GM19238 (cell line): ENCODE results near the gene PPP2R5B.

Source experiments
- DNase-seq: peaks from one replicate; pipeline ENCODE4 v3.0.0; 2011; ENCODE audit warnings: low spot score; ENCODE audit not compliant: insufficient read length

PPP2R5B gene

DNA sequence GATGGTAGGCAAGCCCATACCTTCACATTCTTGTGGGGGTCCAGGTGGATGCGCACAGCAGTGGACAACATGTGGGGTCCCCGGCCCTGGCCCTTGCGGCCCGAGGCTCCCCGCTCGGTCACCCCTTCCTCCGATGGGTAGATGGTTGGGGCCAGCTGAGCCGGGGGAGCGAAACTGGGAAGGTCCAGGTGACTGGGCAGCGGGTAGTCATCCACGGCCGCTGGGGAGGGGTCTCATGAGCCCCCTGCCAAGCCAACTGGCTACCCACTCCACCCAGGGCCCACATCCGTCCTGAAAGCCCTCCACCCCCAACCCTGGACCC is 18.2 kb upstream of the PPP2R5B start:
- no peak for DNase-seq

DNA sequence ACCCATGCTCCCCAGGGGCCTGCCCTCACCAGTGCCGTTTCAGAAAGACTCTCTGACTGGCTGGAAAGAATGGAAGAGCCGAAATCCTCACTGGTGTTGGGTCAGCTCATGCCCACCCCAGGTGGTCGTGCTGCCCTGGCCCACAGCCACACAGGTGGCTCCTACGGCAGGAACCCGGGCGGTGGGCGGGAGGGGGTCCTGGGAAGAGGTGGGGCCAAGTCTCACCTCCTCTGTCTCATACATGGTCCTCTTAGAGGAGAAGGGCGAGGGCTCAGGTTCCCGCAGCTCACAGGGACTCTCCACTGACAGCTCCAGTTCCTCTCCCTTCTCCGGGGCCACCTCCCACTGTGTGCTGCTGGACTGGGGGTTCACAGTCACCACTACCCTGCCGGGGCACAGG is 15.7 kb upstream of the PPP2R5B start:
- no peak for DNase-seq

DNA sequence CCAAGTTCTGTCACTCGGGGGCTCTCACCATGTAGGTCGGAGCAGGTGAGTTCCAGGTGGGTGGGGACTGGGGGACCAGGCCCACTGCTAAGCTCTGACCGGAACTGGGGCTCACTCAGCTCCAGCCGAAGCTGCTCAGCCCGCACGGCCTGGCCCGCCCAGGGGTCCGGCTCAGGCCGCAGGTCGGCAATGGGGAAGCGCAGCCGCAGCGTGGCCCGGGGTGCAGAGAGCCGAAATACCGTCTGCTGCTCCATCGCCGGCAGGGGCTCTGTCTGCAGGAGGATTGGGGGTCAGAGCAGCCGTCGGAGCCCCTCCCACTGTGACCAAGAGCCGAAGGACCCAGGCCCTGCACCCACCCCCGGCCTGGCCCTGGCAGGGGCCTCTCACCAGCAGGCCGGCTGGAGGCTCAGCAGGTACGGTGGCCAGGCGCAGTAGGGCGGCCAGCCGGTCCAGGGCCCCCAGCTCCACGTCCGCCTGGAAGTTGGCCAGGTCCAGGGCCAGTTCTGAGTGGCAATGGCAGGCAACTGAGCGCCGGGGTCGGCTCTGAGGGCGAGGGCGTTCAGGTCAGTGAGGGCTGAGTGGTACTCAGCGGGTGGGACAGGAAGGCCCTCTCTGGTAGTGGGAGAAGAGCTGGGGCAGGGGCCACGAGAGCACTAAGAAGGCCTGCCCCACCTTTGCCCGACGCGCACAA is 14.7 kb upstream of the PPP2R5B start:
- no peak for DNase-seq

DNA sequence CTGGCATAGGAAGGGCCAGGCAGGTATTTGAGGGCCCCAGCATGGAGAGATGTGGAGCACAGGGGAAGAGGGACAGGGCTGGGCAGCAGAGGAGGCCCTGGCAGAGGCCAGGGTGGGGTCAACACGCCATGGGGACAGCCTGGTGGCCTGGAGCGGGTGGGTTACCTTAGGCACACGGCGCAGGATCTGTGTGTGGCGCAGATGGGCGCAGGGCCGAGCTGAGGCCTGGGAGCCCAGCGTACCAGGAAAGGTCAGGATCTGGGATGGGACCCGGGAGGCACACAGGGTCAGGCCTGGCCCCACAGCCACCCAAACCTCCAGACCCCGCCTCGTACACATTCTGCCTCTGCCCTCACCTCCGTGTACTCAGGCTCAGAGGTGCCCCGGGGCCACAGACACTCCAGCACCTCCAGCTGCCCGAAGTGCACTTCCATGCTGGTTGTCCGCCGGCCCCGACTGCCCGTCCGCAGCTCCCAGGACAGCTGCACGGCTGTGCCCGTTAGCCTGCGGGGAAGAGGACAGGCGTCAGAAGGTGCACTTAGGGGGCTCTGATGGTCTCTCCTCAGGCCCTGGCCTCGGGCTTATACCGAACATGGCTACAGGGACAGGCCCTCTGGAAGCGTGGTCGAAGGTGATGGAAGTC is 13.9 kb upstream of the PPP2R5B start:
- no peak for DNase-seq

DNA sequence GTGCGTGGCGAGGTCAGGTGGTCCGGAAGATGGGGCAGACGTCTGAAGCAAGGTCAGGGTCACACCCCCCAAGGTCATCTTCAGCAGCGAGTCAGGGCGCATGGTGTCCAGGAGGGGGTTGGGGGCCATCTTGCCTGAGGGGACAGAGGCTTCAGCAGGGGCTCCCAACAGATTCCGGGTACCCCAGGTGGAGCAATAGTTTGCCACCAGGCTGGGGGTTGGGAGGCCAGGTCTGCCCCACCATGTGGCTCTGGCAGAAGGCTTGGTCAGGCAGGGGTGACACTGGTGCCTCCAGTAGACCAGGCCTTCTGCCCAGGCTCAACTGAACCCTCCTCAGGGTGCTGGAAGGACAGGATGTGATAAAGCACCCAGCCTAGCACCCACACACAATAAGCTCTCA is 13.3 kb upstream of the PPP2R5B start:
- DNase-seq: no peak

DNA sequence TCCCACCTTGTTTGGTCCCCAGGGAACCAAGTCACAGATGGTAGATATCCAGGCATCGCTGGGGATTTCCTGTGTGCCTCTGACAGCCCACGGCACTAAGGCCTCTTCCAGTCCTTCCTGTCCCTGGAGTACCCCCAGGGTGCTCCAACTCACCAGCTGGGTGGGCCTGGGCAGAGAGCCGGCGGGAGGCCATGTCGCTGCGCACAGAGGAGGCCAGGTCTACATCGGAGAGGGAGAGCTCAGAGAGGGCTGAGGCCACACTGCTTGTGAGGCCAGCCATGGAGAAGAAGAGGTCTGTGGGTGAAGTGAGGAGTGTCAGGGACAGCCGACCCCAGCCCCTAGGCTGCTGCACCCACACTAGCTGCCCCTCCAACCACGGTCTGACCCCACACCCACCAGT is 12.8 kb upstream of the PPP2R5B start:
- DNase-seq: no peak

DNA sequence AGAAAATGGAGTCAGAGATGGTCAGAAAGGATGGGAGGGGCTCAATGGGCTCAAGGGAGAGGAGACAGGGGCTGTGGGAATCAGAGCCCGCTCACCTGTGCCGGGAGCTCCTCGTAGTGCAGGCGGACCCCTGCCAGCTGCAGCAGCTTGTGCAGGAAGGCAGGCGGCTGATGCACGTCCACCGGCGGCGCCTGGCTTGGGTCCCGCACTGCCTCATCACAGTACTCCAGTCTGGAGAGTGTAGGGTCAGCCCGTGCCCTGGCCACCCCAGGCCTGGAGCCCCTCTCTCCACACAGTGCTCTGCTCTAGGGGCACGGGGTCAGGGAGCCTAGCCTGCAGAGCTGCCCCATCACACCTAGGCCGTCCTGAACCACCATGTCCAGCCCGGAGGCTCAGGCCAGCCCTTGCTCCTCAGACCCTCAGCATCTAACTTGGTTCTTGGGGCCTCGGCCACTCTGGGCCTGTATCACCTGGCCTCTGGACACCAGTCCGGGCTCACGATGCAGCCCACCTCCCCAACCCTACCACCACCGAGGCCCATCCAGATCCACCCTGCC is 11.2 kb upstream of the PPP2R5B start:
- no peak for DNase-seq

DNA sequence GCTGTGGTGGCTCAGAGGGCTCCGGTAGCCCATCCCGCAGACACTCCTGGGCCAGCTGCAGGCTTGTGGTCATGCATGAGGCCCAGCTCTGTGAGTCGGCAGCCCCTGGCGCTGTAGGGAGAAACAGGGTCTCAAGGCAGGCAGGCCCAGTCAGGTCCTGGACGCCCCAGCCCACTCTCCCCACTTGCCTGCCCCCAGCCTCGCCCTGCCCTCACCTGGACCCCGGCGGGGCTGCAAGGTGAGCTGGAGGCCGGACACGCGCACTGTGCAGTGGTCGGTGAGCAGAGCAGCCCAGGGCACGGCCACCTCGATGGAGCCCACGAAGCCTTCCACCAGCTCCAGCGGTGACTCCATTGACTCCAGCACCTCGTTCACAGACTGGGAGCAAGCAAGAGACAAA is 10.4 kb upstream of the PPP2R5B start:
- no peak for DNase-seq

DNA sequence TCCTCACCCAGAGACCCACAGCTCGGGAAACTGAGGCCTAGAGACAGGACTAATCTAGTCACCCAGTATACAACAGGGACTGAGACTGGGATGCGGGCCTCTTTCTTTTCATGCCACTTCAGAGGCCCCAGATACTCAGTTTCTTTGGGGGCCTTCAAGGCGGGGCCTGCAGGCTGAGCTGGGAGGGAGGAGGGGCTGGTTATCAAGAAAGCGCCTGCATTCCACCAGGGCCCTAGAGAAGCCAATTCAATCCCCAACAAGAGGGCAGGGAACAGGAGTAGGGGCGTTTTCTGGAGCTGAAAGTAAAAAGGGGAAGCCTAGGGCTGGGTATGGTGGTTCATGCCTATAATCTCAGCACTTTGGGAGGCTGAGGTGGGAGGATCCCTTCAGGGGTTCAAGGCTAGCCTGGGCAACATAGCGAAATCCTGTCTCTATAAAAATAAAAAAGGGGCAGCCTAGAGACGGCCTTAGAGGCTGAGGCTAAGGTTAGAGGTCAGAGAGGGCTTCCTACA is 9.1 kb upstream of the PPP2R5B start:
- DNase-seq: no peak

DNA sequence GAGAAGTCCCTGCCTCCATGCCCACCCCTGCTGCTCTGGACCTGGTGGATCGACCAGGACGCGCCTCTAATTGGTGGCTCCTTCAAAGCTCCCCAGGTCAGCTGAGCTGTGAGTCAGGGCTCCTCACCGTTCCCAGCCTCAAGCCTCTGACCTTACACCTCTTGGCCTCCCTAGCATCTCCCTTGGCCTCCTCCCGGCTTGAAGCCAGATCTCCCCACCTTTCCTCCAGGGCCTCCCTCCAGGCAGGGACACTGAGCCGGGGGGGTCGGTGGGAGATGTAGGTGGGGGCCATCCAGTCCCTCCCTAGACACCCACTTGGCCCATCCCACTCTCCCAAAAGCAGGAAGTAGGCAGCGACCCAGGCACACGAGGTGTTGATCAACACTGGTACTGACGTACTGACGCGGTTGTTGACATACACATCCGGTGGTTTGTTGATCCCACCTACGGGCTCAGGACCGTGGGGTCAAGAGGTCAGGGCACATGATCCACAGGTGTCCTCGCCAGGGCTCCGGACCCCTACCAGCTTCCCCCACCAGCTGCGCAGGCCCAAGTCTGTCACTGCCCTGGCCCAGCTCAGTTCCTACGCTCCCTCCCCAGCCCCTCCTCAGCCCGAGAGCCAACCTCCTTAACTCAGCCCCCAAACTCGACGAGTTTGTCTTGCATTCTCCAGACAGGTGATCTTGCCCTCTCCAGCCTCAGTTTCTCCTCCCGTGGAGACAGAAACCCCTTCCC is 8.3 kb upstream of the PPP2R5B start:
- peak; percentile 52 for DNase-seq

DNA sequence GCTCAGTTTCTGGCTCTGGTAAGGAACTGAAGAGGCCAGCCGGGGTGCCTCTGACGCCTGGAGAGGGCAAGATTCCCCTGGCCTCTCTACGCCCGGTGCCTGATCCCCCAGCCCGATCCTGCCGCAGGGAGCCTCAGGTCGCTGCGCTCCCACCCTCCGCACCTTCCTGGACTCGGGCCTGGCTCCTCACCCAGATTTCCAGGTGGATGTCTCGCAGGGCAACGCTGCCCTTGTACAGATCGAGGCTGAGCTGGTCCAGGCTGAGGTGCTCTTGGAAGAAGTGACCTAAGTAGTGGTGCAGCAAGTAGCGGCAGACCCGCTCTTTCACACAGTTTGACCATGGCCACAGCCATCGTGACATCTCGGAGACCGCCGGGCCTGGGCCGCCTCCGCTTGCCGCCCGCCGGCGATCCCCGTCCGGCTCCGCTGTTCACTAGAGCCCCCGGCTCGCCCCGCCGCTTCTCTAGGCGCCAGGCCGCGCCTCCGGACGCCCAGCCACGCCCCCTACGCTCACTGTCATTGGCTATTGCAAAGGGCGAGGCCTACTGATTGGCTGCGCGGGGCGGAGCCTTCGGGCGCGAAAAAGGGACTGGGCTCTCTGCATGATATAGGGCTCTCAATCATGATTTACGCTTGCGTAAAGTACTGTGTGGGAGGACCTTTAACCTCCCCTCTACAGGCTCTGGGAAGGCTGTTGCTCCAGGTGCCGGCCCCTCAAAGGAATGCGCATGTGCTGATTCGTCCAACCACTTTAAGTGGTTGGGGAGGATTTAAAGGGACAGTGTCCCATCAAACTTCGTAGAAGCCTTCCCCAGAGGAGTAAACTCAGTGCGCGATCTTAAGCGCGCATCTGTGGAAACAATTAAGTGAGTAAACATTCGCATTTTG is 7.5 kb upstream of the PPP2R5B start, which contains the start of gene ATG2A:
Gene ATG2A (minus strand): TSS at position 435 of the 888 bp plus-strand sequence. CDS start 74 bp downstream, at position 361.
- peak; percentile 98 for DNase-seq

DNA sequence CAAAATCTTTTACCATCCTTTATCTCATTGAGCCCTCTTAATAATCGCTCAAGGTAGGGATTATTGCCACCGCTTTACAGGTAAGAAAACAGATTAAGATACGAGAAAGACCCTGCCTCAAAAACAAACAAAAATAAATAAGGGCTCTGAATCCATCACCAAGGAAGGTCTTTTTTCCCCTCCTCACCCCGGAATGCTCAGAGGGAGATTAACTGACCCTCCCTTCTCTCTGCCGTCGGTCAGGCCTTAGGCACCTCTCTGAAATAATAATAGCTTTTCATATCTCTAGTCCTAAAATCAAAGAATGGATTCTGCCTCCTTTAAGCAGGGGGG is 6.9 kb upstream of the PPP2R5B start:
- DNase-seq: no peak

DNA sequence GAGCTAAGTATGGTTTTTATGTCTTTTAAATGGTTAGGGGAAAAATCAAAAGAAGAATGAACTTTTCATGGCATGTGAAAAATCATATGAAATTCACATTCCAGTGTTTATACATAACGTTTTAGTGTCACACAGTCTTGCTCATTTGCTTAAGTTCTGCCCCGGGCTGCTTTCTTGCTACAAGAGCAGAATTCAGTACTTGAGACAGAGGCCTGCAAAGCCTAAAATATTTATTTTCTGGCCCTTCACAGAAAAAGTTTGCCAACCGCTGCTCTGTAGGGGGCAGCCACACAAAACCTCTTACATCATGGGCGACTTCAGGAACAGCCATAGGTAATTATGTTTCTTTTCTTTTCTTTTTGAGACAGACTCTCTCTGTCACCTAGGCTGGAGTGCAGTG is 6.5 kb upstream of the PPP2R5B start:
- DNase-seq: no peak

DNA sequence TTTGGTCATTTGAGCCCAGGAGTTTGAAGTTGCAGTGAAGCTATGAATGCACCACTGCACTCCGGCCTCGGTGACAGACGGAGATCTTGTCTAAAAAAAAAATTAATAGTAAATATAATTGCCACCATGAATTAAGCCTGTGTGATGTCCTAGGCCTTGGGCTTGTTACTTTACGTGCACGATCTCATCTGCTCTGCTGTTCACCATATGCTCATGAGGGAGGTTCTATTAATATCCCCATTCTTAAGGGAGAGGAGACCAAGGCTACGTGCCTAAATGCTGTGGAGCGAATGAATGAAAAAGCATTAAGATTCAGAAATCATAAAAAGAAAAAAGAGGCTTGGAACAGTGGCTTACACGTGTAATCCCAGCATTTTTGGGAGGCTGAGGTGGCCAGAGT is 4.9 kb upstream of the PPP2R5B start:
- DNase-seq: no peak

DNA sequence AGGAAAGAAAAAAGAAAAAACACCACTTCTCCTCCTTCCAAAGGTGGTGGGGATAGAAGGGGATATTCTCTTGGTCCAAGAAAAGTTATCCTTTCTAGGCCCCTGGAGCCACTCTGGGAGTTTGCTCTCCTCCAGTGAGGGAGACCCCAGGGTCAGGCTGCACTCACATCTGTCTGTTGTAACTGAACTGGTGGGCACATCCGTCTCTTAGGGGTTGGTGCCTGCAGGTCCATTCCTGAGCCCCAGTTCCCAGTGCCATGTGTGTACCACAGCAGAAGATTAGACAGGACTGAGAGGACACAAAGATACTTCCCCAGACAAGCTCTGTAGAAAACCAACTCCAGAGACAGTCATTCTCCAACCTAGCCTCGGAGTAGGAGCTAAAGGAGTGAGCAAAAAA is 4.4 kb upstream of the PPP2R5B start:
- DNase-seq: no peak

DNA sequence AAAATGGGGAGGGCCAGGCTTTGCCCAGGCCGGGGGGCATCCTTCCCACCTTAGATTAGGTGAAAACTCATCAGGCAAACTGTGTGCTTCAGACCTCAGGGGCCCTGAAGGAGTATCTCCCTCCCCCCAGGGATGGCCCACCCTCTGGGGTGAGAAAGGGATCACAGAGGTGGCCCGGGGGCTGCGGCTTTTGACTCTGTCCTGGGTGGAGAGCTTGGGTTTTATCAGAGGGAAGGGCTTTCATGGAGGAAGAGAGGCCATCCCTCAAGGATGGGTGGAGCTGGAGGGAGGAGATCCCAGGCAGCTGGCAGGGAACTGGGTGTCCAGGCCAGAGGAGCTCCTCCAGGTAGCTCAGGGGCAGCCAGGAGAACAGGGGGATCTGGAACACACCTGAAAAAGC is 3.1 kb upstream of the PPP2R5B start:
- no peak for DNase-seq

DNA sequence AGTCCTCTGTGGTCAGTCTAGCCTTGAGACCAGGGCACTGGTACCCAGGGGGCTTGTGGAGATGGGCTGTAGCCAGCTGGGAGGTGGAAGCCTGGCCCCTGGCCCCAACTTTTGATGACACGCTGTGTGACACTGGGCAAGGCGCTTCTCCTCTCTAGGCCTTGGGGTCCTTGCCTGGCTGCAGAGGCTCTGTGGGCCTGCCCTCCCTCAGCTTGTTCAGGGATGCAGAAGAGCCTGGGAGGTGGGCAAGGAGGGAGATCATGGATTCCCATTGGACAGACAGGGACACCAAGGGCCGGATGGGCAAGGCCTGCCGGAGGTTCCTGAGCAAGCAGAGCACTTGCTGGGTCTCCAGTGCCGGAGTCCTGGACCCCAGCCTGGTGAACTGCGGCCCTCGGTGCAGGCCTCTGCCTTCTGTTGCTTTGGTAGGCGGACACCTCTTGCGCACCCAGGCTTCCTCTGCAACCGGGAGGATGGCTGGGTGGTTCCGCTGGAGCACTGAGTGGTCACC is 1.3 kb upstream of the PPP2R5B start:
- DNase-seq: no peak

DNA sequence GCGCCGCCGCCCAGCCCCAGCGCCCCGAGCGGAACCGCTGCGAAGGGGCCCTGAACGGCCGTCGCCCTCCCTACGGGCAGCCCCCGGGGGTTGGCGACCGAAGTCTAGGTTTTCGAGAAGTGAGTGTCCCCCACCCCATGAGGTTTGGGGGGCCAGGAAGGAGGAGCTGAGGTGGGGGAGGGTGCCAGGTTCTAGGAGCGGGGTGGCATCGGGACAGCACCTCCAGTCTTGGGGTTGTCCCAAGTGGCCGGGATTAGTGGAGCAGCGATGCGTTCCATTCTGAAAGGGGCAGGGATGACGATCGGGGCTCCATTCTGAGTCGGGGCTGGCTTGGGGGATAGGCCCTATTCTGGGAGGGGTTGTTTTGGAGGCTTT is 408 bp downstream of the PPP2R5B start:
- no peak for DNase-seq

DNA sequence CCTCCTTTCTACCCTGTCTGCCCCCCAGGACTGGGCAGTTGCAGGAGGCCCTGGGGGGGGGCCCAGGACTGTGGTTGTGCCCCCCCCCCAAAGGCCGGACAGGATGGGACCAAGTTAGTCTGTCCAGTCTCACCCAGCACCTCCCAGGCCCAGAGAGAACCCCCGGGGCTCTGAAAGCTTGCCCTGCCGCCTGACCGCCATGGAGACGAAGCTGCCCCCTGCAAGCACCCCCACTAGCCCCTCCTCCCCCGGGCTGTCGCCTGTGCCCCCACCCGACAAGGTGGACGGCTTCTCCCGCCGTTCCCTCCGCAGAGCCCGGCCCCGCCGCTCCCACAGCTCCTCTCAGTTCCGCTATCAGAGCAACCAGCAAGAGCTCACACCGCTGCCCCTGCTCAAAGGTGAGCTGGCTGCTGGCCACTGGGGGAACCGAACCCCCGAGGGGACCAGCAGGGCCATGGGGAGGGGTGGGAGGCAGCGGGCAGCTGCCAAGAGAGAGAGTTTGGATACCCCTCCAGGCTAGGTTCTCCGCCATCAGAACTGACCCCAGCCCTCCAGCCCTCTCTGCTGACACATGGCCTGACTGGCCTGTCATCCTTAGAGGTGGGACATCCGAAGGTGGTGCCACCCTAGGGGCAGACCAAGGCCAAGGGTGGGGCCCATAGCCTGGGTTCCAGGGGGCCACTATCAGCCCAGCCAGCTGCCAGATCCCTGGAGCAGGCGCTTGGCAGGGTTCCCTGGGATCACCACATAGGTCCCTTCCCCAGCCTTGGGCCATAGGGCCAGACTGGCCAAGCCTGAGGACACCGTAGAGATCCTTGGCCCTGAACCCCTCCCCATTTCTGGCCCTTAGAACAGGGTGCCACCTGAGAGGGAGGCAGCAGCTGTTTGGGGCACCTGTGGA is 1.3 kb downstream of the PPP2R5B start:
- no peak for DNase-seq

DNA sequence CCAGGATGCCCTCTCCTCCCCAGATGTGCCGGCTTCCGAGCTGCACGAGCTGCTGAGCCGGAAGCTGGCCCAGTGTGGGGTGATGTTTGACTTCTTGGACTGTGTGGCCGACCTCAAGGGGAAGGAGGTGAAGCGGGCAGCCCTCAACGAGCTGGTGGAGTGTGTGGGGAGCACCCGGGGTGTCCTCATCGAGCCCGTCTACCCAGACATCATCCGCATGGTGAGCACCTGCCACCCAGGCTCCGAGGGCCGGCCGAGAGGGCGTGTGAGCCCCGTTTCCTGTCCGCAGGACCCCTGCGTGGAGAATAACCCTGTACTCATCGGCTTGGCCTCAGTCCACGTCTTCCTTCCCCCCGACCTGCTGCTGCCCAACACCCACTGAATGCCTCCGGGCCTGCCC is 2.2 kb downstream of the PPP2R5B start:
- DNase-seq: no peak
